HS-5 (cell line): ENCODE results near the gene CLEC7A.
A peak's percentile ranks its signal among the peaks of the same experiment; 100 is the strongest.

ENCODE experiments used
- DNase-seq: peaks from one replicate; pipeline ENCODE4 v3.0.0-alpha.2; 2012; ENCODE audit warnings: low read depth

The CLEC7A gene

DNA sequence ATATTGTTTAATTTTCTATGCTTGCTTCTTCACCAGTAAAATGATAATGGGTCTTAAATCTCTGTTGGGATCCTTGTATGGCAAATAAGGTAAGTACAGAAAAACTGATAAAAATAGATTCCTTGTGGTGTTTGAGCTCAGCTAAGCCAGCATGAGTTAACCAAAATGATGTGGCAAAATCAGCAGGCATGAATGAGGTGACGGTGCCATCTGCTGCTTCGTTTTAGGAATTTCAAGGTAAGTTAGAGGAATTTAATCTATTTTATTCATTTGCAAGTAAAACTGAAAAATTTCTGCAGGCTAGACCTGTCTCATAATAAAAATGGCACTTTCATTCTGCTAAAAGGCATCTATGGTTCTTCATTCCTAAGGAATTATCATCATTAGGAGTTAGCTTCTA lies 10.0 kb upstream of the CLEC7A start:
- DNase-seq, result peak; percentile 34

DNA sequence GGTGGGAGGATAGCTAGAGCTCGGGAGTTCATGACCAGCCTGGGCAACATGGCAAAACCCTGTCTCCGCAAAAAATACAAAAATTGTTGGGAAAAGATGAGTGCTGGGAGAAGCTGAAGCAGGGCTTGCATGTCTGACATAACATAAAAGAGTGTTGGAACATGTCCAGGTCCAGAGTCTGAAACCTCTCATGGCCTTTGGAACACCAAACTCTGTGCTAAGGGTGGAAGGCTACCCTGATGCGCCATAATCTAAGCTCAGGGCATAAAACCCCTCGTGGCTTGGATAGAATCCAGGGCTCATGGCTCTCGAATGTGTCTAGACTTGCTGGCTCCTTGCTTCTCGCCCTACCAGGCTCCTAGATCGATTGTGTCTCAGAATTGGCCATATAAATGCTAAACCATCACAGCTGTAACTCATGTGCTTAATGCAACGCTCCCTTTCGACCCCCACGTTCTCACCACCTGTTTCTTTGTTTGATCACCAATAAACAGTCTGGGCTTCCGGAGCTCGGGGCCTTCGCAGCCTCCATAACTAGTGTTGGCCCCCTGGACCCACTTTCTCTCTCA lies 6.7 kb upstream of the CLEC7A start:
- no peak for DNase-seq

DNA sequence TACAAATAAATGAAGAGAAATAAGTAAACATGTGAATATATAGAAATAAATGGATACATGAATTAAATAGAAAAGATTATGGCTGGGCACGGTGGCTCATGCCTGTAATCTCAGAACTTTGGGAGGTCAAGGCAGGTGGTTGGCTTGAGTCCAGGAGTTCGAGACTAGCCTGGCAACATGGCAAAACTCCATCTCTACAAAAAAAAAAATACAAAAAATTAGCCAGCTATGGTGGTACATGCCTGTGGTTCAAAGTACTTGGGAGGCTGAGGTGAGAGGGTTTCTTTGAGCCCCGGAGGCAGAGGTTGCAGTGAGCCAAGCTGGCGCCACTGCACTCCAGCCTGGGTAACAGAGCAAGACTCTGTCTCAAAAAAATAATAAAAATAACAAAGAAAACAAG lies 5.1 kb upstream of the CLEC7A start:
- DNase-seq, result no peak

DNA sequence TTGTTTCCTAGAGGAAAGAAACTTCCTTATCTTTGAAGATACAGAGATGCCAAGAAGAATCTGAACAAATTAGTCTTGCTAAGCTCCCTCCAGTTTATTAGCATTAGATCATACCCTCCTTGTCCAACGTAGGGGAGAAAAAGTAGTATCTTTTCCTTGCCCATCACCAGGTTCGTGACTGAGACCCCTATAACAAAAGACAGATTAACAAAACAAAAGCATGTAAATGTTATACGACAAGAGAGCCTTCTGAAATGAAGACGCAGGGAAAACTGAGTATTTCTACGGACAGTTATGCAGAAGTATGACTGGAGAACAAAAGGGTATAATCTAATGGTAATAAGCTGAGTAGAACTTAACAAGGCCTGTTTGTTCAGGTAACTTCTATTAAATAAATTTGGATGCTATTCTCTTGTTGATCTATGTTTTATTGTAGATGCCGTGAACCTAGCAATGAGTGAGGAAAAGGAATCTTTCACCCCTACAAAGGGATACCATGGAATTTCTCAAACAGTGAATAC lies 2.9 kb upstream of the CLEC7A start:
- no peak for DNase-seq

DNA sequence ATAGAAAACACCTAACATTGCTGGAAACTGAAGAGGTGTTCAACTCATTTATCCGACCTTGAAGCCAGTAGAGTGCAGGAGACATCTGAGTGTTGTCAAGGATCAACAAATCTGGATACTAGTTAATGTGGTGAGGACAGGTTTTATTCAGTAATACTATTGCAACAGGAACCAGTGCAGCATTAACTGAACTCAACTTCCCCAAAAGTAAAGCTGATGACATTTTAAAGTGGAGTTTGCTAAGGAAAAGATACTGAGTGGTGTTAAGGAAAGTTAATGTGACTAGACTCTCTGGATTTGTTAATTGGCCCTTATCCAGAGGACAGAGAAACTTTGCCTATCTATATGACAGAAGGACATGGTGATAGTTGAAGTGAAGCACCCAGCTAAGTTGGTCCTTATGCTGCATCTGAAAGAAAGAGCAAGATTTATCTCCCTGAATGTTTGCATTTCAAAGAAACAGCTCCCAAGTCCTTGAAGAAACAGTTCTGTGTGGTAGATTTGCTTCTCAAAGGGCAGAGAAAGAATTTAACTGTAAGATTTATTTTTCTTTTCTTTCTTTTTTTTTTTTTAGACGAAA lies 1.2 kb upstream of the CLEC7A start:
- DNase-seq, result no peak

- no peak for DNase-seq
Measured at GRCh38 chr12:10128687-10129086, 1.3 kb downstream of the CLEC7A start.

DNA sequence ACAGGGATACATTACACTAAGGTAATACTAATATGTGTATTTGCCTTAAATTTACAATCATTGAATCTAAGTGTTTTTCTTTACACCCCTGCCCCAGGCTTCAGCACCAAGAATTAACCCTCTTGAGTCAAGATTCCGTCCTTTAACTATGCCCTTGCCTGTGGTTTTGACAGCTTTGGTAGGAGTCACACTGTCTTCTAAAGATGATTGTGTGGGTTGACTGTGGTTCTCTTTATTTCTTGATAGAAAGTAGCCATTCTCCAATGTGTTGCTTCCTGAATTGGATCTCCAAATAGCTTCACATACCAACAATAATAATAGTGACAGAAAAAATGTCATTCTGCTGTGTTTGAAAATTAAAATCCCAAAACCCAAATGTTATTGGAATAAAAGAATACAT lies 3.6 kb downstream of the CLEC7A start:
- DNase-seq, result no peak

DNA sequence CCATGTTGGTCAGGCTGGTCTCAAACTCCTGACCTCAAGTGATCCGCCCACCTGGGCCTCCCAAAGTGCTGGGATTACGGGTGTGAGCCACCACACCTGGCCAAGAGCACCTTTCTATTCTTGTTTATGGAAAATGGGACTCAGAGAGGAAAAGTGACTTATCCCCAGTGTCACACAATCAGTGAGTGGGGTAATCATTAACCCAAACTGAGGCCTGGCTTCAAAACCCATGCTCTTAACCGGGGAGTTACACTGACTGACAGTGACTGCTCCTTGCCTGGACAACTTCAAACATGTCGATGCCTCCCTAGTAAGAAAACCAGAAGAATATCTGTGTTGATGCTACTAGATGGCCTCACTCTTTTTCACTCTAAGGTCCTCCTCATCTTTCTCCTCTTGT lies 7.3 kb downstream of the CLEC7A start:
- no peak for DNase-seq

DNA sequence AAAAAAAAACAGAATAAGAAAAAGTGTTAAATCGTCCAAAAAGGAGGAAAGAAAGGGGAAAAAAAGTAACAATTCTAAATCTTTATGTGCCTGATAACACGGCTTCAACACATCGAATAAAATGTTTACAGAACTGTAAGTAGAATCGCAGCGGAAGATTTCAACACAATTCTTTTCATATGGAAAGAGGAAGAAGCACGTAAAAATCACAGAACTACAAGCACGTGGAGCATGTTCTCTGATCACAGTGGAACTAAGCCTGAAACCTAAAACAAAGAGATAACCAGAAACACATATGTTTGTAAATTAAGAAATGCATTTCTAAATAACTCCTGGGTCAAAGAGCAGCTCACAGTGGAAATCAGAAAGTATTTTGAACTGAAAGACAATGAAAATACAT lies 8.7 kb downstream of the CLEC7A start:
- DNase-seq, result no peak

GRCh38 chr12:10119066-10119465 lies 10.9 kb downstream of the CLEC7A start:
- DNase-seq, result no peak

GRCh38 chr12:10115890-10116289 lies 14.1 kb downstream of the CLEC7A start:
- no peak for DNase-seq

- DNase-seq, result no peak
Measured at GRCh38 chr12:10115311-10115710, 14.7 kb downstream of the CLEC7A start.

DNA sequence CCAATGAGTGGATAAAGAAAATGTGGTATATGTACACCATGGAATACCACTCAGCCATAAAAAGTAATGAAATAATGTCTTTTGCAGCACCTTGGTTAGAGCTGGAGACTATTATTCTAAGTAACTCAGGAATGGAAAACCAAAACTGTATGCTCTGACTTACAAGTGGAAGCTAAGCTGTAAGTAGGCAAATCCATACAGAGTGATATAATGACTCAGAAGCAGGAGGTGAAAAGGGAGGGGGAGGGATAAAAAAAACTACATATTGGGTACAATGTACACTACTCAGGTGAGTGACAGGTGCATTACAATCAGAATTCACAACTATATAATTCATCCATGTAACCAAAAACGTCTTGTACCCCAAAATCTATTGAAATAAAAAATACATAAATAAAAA lies 16.1 kb downstream of the CLEC7A start:
- no peak for DNase-seq

DNA sequence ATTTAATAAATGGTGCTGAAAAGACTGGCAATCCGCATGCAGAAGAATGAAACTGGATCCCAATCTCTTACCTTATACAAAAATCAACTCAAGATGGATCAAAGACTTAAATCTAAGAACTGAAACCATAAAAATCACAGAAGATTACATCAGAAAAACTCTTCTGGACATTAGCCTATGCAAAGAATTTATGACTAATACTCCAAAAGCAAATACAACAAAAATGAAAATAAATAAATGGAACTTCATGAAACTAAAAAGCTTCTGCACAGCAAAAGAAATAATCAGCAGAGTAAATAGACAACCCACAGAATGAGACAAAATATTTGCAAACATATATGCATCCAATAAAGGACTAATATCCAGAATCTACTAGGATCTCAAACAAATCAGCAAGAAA lies 16.9 kb downstream of the CLEC7A start:
- DNase-seq, result no peak

DNA sequence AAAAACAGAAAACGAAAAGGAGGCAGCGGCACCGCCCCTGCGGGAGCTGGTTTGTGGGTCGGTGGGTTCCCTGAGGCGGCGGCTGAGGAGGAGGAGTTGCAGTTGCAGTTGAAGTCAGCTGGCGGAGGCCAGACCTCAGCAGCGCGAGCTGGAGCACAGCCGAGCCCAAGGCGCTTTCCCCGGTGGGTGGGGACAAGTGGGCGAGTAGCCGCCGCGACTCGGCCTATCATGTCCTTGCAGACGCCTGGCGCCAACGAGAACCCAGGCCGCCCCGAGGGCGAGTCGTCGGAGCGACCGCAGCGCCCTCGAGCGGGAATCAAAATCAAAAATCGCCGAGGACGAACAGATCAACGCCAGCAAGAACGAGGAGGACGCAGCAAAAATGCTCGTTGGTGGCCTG lies 18.5 kb downstream of the CLEC7A start:
- no peak for DNase-seq

GRCh38 chr12:10110256-10110844 lies 19.6 kb downstream of the CLEC7A start:
- no peak for DNase-seq

DNA sequence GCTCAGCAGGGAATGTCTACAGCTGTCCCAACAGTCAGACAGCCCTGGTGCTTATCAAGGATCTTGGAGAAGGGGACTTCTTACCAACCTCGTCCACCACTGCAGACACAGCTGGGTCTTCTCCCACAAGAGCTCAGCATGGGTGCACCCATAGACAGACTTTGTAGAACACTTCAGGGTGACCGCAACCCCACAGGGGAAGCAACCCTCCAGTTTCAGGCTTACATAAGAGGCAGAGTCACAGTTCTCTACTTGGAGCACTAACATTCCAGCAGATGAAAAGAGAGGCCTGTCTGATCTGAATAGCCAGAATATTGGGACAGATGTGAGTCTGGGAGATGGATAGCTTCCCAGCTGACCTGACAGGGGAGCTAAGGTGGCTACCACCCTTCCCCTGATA lies 27.7 kb downstream of the CLEC7A start:
- no peak for DNase-seq

GRCh38 chr12:10101648-10102220 lies 28.3 kb downstream of the CLEC7A start:
- no peak for DNase-seq

DNA sequence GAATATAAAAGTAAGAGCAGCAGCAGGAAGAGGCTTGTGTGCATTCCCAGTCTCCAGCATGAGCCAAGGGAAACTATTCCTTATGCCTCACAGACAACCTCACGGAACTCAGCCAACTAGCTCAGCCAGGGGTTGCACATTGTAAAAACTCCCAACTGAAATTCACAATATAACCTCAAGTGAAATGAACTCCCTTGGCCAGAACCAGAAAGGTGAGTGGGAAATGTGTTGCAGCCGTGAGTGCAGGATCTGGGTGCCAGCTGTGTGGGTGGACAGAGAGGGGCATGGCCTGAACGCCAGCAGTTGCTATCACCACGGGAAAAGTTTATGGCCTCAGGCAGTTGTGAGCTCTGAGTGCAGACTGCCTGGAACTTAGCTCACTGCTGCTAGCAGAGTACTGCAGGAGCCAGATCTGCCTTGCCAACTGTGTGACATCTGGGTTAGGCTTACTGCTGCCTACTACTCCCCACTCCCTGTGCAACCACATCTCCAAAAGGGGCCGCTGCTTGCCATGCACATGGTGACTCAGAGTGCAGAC lies 28.9 kb downstream of the CLEC7A start:
- DNase-seq, result no peak

- DNase-seq, result no peak
Measured at GRCh38 chr12:10098791-10099190, 31.2 kb downstream of the CLEC7A start, which contains the start of gene CLEC1A. Gene CLEC1A (minus strand): TSS chr12:10098985. CDS start chr12:10098922, 63 bp downstream.

- DNase-seq, result no peak
Measured at GRCh38 chr12:10097521-10097920, 32.5 kb downstream of the CLEC7A start.

DNA sequence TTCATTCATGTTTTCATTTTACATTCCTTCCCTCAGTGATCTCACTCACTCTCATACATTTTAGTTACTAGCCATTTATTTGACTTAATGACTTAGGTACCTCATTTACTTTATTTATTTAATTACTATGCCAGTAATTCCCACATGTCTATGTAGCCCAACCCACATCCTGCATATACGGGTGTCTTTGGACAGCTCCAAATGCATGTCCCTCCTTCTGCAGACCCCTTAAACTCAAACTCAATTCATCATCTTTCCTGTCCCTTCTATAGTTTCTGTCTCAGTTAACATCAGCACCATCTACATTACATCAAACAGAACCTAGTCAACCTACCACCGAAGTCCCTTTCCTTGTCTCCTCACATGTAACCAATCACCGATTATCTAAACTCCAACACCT lies 34.0 kb downstream of the CLEC7A start:
- DNase-seq, result no peak
